Umbilical cord (tissue), 2 donors: ENCODE results near the gene DSCAM. TPM values are rescaled to one million over a fixed set of nuclear protein-coding genes. Genes with fewer than 3 reads are reported as not detected.

ENCODE experiments used
- DNase-seq: peaks from one replicate; pipeline ENCODE4 v3.0.0-alpha.2; 2015; ENCODE audit warnings: low spot score
- total RNA-seq: library from RNA; depleted of rRNA; stranded (reverse); fragments of >200 nt; gene quantifications from one replicate; pipeline ENCODE4 v1.2.3, GENCODE V29; 2014; ENCODE audit warnings: low replicate concordance; ENCODE audit not compliant: insufficient read depth

Gene DSCAM
- total RNA-seq, 1 donor from 2014 or later, result 0.24 TPM

- DNase-seq, result no peak
These were observed 78.9 kb downstream of the DSCAM start for GRCh38 chr21:40768056-40768455.

- DNase-seq, result peak; percentile 27
These were observed 80.6 kb downstream of the DSCAM start for GRCh38 chr21:40766381-40766780.

GRCh38 chr21:40765811-40766210, 81.1 kb downstream of the DSCAM start:
- DNase-seq, result no peak

DNA sequence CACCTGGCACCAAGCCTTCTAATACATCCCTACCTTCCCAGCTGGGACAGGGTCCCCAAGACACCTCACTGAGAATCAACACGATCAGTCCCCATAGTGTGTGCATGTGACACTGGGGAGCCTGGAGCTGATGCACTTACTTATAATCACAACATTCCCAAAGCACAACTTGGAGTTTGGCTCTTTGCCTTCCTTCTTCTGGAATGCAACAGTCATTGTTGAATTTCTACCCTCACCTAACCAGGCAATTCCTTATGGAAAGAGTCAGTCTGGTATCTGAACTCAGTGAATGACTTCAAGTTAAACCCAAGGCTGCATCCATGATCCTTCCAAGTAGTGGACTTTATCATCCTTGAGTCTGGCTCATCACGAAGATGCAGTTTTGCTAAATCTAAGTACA, 86.1 kb downstream of the DSCAM start:
- DNase-seq, result peak; percentile 37

DNA sequence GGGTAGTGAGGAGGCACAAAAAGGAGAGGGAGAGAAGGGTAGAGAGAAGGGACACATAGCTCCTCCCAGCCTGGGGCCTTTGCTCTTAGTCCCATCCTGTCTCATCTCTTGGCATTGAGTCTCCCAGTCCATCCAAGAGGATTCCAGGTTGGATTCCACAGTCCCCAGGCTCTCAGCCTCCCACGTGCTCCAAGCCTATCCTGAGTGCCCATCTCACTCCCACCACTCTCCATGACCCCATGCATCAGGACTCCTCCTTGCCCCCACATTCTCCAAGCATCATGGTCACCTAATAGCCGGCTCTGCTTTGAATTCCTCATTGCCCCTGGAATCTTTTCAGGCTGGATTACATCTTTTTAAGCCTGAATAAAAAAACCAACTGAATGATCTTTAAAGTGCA, 87.9 kb downstream of the DSCAM start:
- DNase-seq, result no peak

DNA sequence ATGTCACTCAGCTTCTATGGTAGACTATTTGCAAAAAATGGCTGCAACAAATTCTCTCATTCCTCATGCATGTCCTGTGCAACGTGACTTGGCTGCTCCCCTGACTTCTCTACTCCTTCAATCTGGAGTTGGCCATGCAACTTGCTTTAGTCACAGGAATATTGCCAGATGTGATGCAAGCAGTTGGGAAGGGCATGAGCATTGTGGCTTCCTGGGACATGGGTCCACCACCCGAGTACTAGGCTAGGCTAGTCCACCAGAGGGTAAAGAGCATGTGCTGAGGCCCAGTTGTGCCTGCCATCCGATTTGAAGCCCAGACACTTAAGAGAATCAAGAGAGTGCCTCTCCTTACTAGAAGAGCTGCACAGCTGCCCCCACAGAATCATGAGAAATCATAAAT, 89.6 kb downstream of the DSCAM start:
- no peak for DNase-seq

- no peak for DNase-seq
These were observed 92.5 kb downstream of the DSCAM start for GRCh38 chr21:40754466-40754865.

- no peak for DNase-seq
These were observed 93.2 kb downstream of the DSCAM start for GRCh38 chr21:40753756-40754155.

DNA sequence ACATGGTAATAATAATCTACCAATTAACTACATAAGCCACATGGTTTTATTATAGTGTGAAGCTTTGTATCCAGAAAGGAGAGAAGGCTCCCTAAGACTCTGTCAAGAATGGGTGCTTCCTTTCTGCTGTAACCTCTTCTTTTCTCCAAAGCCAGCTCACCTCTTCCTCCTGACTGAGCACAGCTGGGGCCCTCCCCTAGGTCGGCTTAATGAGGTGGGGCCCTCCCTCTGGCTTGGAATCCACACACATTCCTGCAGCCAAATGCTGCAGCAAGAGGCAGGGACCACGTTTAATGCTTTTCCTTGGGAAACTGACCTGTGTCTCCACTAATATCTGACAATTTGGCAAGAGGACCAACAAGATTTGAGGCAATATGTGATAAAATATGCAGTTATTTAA, 94.8 kb downstream of the DSCAM start:
- DNase-seq, result peak; percentile 56

GRCh38 chr21:40751221-40751620, 95.7 kb downstream of the DSCAM start:
- DNase-seq, result no peak

DNA sequence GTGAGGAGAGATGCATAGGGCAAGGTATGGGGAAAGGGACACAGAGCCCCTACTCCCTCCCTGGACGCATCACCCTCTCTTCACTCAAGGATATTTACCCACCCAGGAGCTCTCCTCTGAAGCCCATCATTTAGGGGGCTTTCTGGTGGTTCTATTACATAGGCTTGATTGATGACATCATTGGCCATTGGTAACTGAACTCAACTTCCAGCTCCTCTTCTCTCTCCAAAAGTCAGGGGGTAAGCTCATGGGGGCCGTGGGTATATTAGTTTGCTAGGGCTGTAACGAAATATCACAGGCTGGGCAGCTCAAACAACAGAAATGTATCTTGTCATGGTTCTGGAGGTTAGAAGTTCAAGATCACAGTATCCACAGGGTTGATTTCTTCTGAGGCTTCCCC, 110.8 kb downstream of the DSCAM start:
- no peak for DNase-seq

DNA sequence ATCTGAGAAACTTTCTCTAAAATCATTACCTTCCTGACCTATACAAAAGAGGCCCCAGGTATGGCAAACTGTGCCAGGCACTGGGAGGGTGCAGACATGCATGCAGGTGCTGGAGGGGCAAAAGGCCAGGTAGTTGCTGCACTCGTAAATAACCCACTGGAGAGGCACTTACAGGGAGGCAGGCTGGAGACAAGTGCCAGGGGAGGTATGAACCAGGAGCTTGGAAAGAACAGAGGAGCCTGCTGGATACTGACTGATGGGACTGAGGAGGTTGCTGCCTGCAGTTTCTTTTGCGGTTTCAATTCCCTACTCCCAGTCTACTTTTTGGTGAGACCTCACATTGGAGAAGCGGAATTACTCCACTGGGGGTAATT, 113.9 kb downstream of the DSCAM start:
- DNase-seq, result no peak

- DNase-seq, result no peak
These were observed 114.5 kb downstream of the DSCAM start for GRCh38 chr21:40732253-40733023.

DNA sequence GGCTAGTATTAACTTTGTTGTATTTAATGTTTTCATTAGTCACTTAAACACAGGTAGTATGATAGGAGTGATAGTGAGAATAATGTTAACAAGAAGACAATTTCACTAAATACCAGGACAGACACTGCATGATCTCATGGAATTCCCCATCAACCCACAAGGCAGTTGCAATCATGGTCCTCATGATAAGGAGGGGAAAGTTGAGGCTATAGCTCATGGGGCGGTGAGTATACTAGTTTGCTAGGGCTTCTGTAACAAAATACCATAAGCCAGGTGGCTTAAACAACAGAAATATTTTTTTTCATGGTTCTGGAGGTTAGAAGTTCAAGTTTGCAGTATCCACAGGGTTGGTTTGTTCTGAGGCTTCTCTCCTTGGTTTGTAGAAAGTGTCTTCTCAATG, 115.8 kb downstream of the DSCAM start:
- no peak for DNase-seq

DNA sequence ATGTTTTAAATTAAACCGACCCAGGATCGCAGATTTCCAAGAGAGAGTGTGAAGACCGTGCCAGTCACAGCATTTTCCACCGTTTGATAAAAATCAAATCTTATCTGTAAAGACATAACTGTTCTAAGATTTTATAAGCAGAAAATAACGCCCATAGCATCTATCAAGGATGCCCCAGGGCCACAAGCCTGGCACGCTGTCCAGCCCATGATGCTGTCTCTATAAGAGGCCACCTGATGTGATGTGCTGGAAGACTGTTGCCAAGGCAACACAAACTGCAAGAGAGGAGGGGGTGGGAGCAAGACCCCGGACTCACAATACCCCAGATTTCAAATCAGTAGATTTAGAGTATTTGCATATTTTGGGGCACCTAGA, 116.5 kb downstream of the DSCAM start:
- DNase-seq, result no peak

- no peak for DNase-seq
These were observed 117.1 kb downstream of the DSCAM start for GRCh38 chr21:40729761-40730425.

DNA sequence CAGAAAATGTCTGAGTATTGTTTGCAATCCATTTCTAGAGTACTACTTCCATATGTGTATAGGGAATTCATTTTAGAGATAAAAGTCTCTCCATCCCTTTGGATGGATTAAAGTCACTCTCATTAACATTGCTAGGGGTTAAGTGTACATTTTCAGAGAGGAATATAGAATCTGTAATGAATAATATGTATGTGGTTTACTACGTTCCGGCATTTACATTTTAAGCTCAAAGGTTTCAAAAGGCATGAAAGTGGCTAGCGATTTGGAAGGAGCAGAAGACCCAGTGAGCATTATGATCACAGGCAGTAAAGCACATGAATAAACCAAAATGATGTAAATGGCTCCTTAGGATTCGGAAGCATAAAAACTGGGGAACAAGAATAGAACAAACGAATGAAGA, 123.0 kb downstream of the DSCAM start:
- no peak for DNase-seq

DNA sequence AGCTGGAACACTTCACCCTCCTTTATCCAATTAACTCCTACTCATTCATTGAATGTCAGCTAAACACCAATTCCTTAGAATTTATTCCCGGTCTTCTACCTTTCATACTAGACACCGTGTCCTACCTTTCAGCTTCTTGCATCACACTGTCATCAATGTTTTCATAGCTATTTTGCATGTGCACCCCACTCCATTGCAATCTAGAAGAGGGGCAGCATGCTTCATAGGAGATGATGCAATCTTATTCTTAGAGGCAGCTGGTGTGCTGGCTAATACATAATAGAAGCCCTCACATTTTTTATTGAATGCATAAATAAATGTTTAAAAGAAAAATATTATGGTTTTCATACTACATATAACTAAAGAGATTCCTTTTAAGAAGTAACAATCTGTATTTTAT, 123.6 kb downstream of the DSCAM start:
- DNase-seq, result no peak

DNA sequence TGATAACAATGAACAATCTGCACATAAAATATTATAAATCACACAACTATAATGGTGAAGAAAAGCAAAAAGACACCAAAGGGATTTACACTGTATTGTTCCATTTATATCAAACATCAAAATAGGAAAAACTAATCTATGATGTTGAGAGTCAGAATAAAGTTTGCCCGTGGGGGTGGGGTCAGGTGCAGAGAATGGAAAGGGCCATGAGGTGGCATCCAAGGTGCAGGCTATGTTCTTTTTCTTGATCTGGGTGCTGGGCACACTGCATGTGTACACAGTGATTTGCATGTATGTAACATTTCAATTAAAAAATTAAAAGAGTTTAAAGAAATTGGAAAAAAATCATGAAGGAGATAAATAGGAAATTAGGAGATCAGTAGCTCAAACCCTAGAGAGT, 127.3 kb downstream of the DSCAM start:
- DNase-seq, result no peak

DNA sequence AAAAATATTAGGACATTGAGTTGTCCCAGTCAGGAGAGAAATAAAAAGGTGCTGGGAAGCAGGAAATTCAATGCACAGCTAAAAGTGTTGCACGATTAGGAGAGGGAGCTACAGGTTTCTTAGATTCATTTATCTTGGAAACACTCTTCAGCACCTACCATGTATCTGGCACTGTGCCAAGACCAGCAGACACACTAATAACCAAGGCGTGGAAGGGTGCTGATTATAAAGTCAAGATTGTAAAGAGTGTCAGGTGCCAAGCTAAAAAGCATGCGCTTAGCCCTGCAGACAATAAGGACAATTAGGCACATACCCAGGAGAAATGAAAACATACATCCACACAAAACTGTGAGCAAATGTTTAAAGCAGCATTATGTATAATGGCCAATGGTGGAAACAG, 129.9 kb downstream of the DSCAM start:
- DNase-seq, result no peak

- DNase-seq, result no peak
These were observed 132.4 kb downstream of the DSCAM start for GRCh38 chr21:40714536-40714935.

DNA sequence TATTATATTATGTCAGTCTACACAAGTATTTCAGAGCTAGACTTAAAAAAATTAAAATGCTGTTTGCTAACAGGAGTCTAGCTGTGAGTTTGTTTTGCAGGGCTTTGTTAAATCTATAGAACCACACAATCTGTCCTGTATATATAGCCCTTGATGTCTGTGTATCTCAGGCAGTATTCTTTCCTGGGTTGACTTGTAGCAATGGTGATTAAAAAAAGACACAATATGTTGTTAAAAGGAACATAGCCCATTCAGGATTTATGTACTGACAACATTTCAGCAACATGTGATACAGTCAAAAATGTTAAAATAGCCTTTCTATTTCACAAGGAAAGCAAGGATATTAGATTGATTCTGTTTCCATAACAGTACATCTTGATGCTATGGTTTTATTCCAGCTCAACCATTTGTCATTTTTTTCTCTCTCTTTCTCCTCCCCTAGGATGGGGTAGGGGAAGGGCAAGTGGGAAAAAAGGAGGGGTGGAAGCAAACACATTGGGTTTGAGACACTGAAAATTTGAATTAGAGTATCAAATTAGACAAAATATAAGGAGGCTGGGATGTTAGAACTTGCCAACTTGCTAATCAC, 139.2 kb downstream of the DSCAM start:
- DNase-seq, result no peak
